Ovary (tissue), 3 donors: ENCODE data around the gene OIT3.

ENCODE experiments used
- EP300 ChIP-seq: sonication (generic); formaldehyde crosslinking; IDR thresholded peaks from one replicate; pipeline ENCODE4 v1.6.1; 2017; ENCODE audit warnings: antibody characterized with exemption
- TF ChIP-seq, protein P1 (sequence below), 3 donors: fragments of 450-650 bp in 2 of 3; fragments of 200-600 bp in 1 of 3; IDR thresholded peaks; one replicate each; pipeline versions ENCODE4 v1.5.1 to v1.8.0; 2016 to 2022; ENCODE audit warnings: antibody characterized with exemption in 3 of 3, mild to moderate bottlenecking in 1 of 3
- donor health status: DM: no; HTN: no; CAD: no.

DNA sequence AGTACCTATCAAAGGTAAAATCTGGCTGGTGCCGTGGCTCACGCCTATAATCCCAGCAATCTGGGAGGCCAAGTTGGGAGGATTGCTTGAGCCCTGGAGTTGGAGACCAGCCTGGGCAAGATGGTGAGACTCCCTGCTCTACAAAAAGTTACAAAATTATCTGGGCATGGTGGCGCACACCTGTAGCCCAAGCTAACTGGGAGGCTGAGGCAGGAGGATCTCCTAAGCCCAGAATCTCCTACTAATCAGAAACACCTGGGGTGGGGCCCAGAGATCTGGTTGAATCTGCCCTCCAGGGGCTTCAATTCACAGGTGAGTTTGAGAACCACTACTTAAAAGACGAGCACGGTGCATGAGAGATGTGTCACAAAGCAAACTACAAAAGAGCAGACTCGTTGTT lies 58.6 kb downstream of the OIT3 start:
- TF ChIP-seq, protein P1, sequence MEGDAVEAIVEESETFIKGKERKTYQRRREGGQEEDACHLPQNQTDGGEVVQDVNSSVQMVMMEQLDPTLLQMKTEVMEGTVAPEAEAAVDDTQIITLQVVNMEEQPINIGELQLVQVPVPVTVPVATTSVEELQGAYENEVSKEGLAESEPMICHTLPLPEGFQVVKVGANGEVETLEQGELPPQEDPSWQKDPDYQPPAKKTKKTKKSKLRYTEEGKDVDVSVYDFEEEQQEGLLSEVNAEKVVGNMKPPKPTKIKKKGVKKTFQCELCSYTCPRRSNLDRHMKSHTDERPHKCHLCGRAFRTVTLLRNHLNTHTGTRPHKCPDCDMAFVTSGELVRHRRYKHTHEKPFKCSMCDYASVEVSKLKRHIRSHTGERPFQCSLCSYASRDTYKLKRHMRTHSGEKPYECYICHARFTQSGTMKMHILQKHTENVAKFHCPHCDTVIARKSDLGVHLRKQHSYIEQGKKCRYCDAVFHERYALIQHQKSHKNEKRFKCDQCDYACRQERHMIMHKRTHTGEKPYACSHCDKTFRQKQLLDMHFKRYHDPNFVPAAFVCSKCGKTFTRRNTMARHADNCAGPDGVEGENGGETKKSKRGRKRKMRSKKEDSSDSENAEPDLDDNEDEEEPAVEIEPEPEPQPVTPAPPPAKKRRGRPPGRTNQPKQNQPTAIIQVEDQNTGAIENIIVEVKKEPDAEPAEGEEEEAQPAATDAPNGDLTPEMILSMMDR (IDR thresholded peaks at IDR 0.05): no peak
- TF ChIP-seq EP300: no peak
